H1 (cell line): Measurements from ENCODE around the gene SGK1. TPM values are rescaled to one million over a fixed set of nuclear protein-coding genes. Genes with fewer than 3 reads are reported as not detected.

ENCODE experiments used
- CTCF ChIA-PET: fragments of 300-600 bp; sonication (Branson Sonifier 250); formaldehyde crosslinking; loops from one replicate; lab custom pipeline; 2021; ENCODE audit not compliant: partially characterized antibody; lab: Charles Lee
- POLR2A ChIA-PET: fragments of 300-600 bp; sonication (Branson Sonifier 250); formaldehyde crosslinking; loops from one replicate; lab custom pipeline; 2021; ENCODE audit warnings: inconsistent platforms; ENCODE audit not compliant: partially characterized antibody; lab: Charles Lee
- DNase-seq, 2 experiments: peaks; one replicate each; pipeline versions ENCODE4 v3.0.0 to v3.0.0-alpha.2; 2010 to 2022; ENCODE audit warnings: low spot score in 2 of 2, low read depth in 1 of 2, mixed read lengths in 1 of 2
- FAIRE-seq: peaks from 2 replicates; lab custom pipeline; 2011; peaks lifted over from hg19 to GRCh38; lab: Jason Lieb, UNC
- H2AFZ ChIP-seq: 2 replicates; pipeline ENCODE4 v1.8.1; 2012; ENCODE audit warnings: low read length, inconsistent platforms
- H2AK5ac ChIP-seq: 2 replicates; pipeline ENCODE4 v1.6.1; 2013; ENCODE audit warnings: low read depth, low read length
- H2BK120ac ChIP-seq: replicated peaks from 2 replicates; pipeline ENCODE3; 2013; ENCODE audit warnings: low read depth, low read length, inconsistent platforms
- H2BK12ac ChIP-seq: 2 replicates; pipeline ENCODE4 v1.6.1; 2013; ENCODE audit warnings: low read depth, low read length
- H2BK15ac ChIP-seq: 2 replicates; pipeline ENCODE4 v1.6.1; 2013; ENCODE audit warnings: low read length
- H2BK20ac ChIP-seq: 2 replicates; pipeline ENCODE4 v1.6.1; 2013; ENCODE audit warnings: low read length
- H2BK5ac ChIP-seq: 2 replicates; pipeline ENCODE4 v1.6.1; 2013; ENCODE audit warnings: low read depth, low read length
- H3K14ac ChIP-seq: 2 replicates; pipeline ENCODE4 v1.6.1; 2013; ENCODE audit warnings: inconsistent platforms; ENCODE audit not compliant: insufficient read length
- H3K18ac ChIP-seq: 2 replicates; pipeline ENCODE4 v1.6.1; 2013; ENCODE audit warnings: low read length; ENCODE audit errors: extremely low read depth
- H3K23ac ChIP-seq: 2 replicates; pipeline ENCODE4 v1.6.1; 2013; ENCODE audit warnings: inconsistent platforms; ENCODE audit not compliant: insufficient read length
- H3K23me2 ChIP-seq: 2 replicates; pipeline ENCODE4 v1.6.1; 2013; ENCODE audit warnings: low read depth, low read length
- H3K27ac ChIP-seq: 2 replicates; pipeline ENCODE4 v1.6.1; 2011; ENCODE audit warnings: low read depth, low read length, inconsistent platforms
- H3K27me3 ChIP-seq, 4 experiments: replicated peaks in 1 of 4; 1 replicate in 1 of 4; 2 replicates in 3 of 4; pipeline versions ENCODE4 v1.6.1 to v1.8.1; 2011 to 2013; ENCODE audit warnings: low read length in 3 of 4, mild to moderate bottlenecking in 3 of 4, inconsistent platforms in 2 of 4, mixed read lengths in 2 of 4, moderate library complexity in 1 of 4; ENCODE audit not compliant: control insufficient read depth in 3 of 4, insufficient read depth in 3 of 4; ENCODE audit errors: extremely low read depth in 1 of 4
- H3K36me3 ChIP-seq, 4 experiments: 2 replicates each; pipeline versions ENCODE4 v1.6.1 to v1.8.1; 2011 to 2013; ENCODE audit warnings: mild to moderate bottlenecking in 4 of 4, low read length in 3 of 4, moderate library complexity in 2 of 4, control low read depth in 1 of 4, inconsistent platforms in 1 of 4; ENCODE audit not compliant: insufficient read depth in 4 of 4, control insufficient read depth in 2 of 4
- H3K4ac ChIP-seq: replicated peaks from 2 replicates; pipeline ENCODE3; 2013; ENCODE audit warnings: low read length, low read depth, mixed read lengths, inconsistent platforms; ENCODE audit not compliant: insufficient read length
- H3K4me1 ChIP-seq, 4 experiments: replicated peaks in 1 of 4; 1 replicate in 1 of 4; 2 replicates in 3 of 4; pipeline versions ENCODE4 v1.6.1 to v1.8.1; 2011 to 2013; ENCODE audit warnings: low read length in 3 of 4, inconsistent platforms in 2 of 4, mixed read lengths in 1 of 4; ENCODE audit not compliant: insufficient read depth in 4 of 4, control insufficient read depth in 3 of 4
- H3K4me2 ChIP-seq, 2 experiments: 2 replicates each; pipeline versions ENCODE4 v1.6.1 to v1.8.1; 2011 to 2013; ENCODE audit warnings: low read depth in 2 of 2, low read length in 2 of 2, control low read depth in 1 of 2, inconsistent platforms in 1 of 2, mild to moderate bottlenecking in 1 of 2; ENCODE audit not compliant: insufficient read depth in 1 of 2
- H3K4me3 ChIP-seq, 4 experiments: fragments of 200-600, 300-600 bp in 1 of 4; sonication (generic), shearing (Covaris generic), sonication (Bioruptor Twin) in 1 of 4; 2 replicates each; pipeline versions ENCODE4 v1.5.1 to v1.8.1; 2011 to 2016; ENCODE audit warnings: low read length in 4 of 4, low read depth in 3 of 4, control low read depth in 2 of 4, inconsistent platforms in 2 of 4, mild to moderate bottlenecking in 2 of 4, mixed read lengths in 1 of 4, moderate library complexity in 1 of 4; ENCODE audit not compliant: insufficient read depth in 2 of 4; ENCODE audit errors: extremely low read depth in 1 of 4
- H3K56ac ChIP-seq: replicated peaks from 2 replicates; pipeline ENCODE3; 2013; ENCODE audit warnings: low read depth, mild to moderate bottlenecking, mixed read lengths, low read length, inconsistent platforms; ENCODE audit not compliant: insufficient read length
- H3K79me1 ChIP-seq: 2 replicates; pipeline ENCODE4 v1.6.1; 2013; ENCODE audit warnings: low read depth, low read length, control low read depth
- H3K79me2 ChIP-seq, 2 experiments: 2 replicates each; pipeline versions ENCODE4 v1.6.1 to v1.8.1; 2012 to 2013; ENCODE audit warnings: low read length in 2 of 2, mild to moderate bottlenecking in 2 of 2, inconsistent platforms in 1 of 2; ENCODE audit not compliant: insufficient read depth in 2 of 2, control insufficient read depth in 1 of 2
- H3K9ac ChIP-seq, 4 experiments: replicated peaks in 1 of 4; 1 replicate in 1 of 4; 2 replicates in 3 of 4; pipeline versions ENCODE4 v1.6.1 to v1.8.1; 2011 to 2013; ENCODE audit warnings: low read depth in 3 of 4, low read length in 3 of 4, control low read depth in 2 of 4, mild to moderate bottlenecking in 2 of 4, moderate library complexity in 2 of 4, inconsistent platforms in 1 of 4; ENCODE audit errors: extremely low read depth in 1 of 4
- H3K9me3 ChIP-seq, 2 experiments: 2 replicates each; pipeline versions ENCODE4 v1.6.1 to v1.8.1; 2012 to 2013; ENCODE audit warnings: mild to moderate bottlenecking in 2 of 2, moderate library complexity in 2 of 2, control low read depth in 1 of 2, inconsistent platforms in 1 of 2, low read depth in 1 of 2, low read length in 1 of 2, mixed read lengths in 1 of 2; ENCODE audit not compliant: insufficient read depth in 2 of 2
- H4K20me1 ChIP-seq, 2 experiments: replicated peaks in 1 of 2; 2 replicates each; pipeline versions ENCODE3 to v1.8.1; 2011 to 2013; ENCODE audit warnings: inconsistent platforms in 2 of 2, low read length in 2 of 2, mild to moderate bottlenecking in 1 of 2; ENCODE audit not compliant: insufficient read depth in 2 of 2, control insufficient read depth in 1 of 2
- H4K5ac ChIP-seq: 2 replicates; pipeline ENCODE4 v1.6.1; 2013; ENCODE audit warnings: low read length, low read depth, mixed read lengths, inconsistent platforms; ENCODE audit not compliant: insufficient read length
- H4K8ac ChIP-seq: 2 replicates; pipeline ENCODE4 v1.8.0; 2013; ENCODE audit warnings: mild to moderate bottlenecking, moderate library complexity, low read length, inconsistent platforms; ENCODE audit not compliant: insufficient read depth; ENCODE audit errors: extremely low read depth
- H4K91ac ChIP-seq: replicated peaks from 2 replicates; pipeline ENCODE3; 2013; ENCODE audit warnings: low read length, mixed read lengths, inconsistent platforms; ENCODE audit not compliant: insufficient read length
- CEBPB ChIP-seq: IDR thresholded peaks from 2 replicates; pipeline ENCODE4 v1.6.1; 2012; ENCODE audit warnings: low read depth, low read length
- CTBP2 ChIP-seq: IDR thresholded peaks from 2 replicates; pipeline ENCODE4 v1.7.0; 2011; ENCODE audit warnings: borderline replicate concordance, mild to moderate bottlenecking, moderate library complexity, mixed read lengths, low read length; ENCODE audit not compliant: insufficient read depth, insufficient read length
- HDAC2 ChIP-seq, 2 experiments: fragments of 300-600 bp in 1 of 2; sonication (generic) in 1 of 2; IDR thresholded peaks; 2 replicates each; pipeline ENCODE4 v1.6.1; 2011 to 2012; ENCODE audit warnings: low read depth in 2 of 2, low read length in 2 of 2, mild to moderate bottlenecking in 2 of 2, moderate library complexity in 2 of 2, borderline replicate concordance in 1 of 2, inconsistent platforms in 1 of 2
- JUND ChIP-seq: IDR thresholded peaks from 2 replicates; pipeline ENCODE4 v1.6.1; 2011; ENCODE audit warnings: mild to moderate bottlenecking, improper control_type of control experiment, low read length
- KDM5A ChIP-seq: fragments of 200-600 bp; IDR thresholded peaks from 2 replicates; pipeline ENCODE4 v1.7.1; 2012; ENCODE audit warnings: mild to moderate bottlenecking, low read length, inconsistent platforms, mixed read lengths
- RBBP5 ChIP-seq: IDR thresholded peaks from 2 replicates; pipeline ENCODE4 v1.7.1; 2012; ENCODE audit warnings: low read depth, mild to moderate bottlenecking, inconsistent platforms, low read length, moderate library complexity, borderline replicate concordance
- RFX5 ChIP-seq: IDR thresholded peaks from 2 replicates; pipeline ENCODE4 v1.6.1; 2011; ENCODE audit warnings: low read depth, low read length, improper control_type of control experiment, borderline replicate concordance
- WGBS, 2 experiments: shearing (Covaris generic) in 1 of 2; methylation state at CpG; one replicate each; pipeline versions ENCODE4 v1.1.6 to v1.1.7; 2013 to 2015; ENCODE audit warnings: low lambda C conversion rate in 2 of 2, mixed read lengths in 2 of 2, inconsistent platforms in 1 of 2, low coverage in 1 of 2, missing lambda C conversion rate in 1 of 2; ENCODE audit not compliant: insufficient replicate concordance in 2 of 2, insufficient coverage in 1 of 2, insufficient read length in 1 of 2; ENCODE audit errors: extremely low coverage in 1 of 2, missing lambda C conversion rate in 1 of 2; 5-methylcytosine and 5-hydroxymethylcytosine counted together
- polyA plus RNA-seq, 7 experiments: library from polyadenylated mRNA; depleted of rRNA in 3 of 7; stranded (reverse) in 5 of 7; unstranded in 2 of 7; fragments of >200 nt in 5 of 7; fragments of 200-250 nt in 2 of 7; gene quantifications; 1 replicate in 5 of 7; 2 replicates in 1 of 7; 4 replicates in 1 of 7; pipeline versions ENCODE4 v1.2.1 to v1.2.3, GENCODE V29; 2011 to 2013; ENCODE audit warnings: missing spikeins in 2 of 7, mixed read lengths in 2 of 7
- total RNA-seq: library from RNA; stranded (reverse); fragmentation: NEBNext Ultra II Directional; extraction: Animal tissue kit (Norgen Biotek cat#: 25700); gene quantifications from 2 replicates; pipeline ENCODE4 v1.2.1, GENCODE V29; 2021
- TF ChIP-seq, protein P1 (sequence below): IDR thresholded peaks from 2 replicates; pipeline ENCODE4 v1.6.1; 2012; ENCODE audit warnings: inconsistent platforms

SGK1 gene
- total and polyA plus RNA-seq, 2 of the 8 experiments (the other 6 are each of a cell fraction or from before 2014, with no cell fraction given) = 14.5 to 18.4 TPM

DNA sequence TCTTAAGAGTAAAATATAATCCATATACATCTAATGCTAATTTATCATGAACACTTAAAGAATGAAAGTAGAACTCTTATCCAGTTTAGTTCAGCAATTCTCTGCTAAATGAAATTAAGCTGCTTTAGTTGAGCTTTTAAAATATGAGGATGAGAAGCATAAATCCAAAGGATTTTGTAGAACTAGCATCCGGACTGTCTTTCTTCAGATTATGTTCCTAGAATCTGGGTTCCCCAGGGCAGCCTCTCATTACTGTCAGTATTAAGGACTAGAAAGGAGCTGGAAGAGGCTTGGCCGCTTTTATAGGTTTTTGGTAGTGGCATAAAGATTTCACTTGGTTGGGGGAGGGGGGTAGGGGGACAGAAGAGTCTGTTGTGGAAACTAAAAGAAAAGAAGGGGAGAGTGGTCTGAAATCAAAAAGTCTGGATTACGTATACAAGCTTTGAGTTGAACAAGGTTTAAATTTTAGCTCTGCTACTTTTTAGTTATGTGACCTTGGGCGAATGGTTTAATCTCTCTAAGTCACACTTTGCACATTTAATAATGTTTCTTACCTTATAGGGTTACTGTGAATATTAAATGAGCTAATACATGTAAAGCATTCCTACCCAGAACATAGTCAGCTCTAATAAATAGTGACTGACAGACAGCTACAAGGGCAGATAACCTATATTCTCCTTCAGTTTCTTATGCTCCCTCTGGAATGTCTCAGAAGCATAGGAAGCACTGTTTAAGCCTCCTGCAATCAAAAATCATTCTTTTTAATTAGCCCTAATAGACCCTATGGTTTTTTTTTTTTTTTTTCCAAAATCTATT lies 3.7 kb downstream of the SGK1 start:
- no peaks in the 10 kb centered on the region for H3K79me1 ChIP-seq
- CTCF ChIA-PET = interaction anchor here (0.6 to 1.3 kb wide), 4 partner anchors 14 to 327 kb away, joined by 3 to 4 read pairs (median 4); no protein-coding TSS in a partner anchor
- H3K4me1 ChIP-seq = peaks cover 5 to 15% (median 11%) of the 10 kb centered on the region in 4 experiments; a peak in 5 of 7 replicates
- H2BK5ac ChIP-seq = no peak overlapping the region
- no peak overlapping the region for H3K18ac ChIP-seq
- no peak overlapping the region for H3K56ac ChIP-seq
- peaks cover 10% of the 10 kb centered on the region for H3K23me2 ChIP-seq
- H2BK120ac ChIP-seq = no peak overlapping the region
- H3K36me3 ChIP-seq = no peaks in the 10 kb centered on the region
- H2AFZ ChIP-seq = no peak overlapping the region
- no peak overlapping the region for H2BK15ac ChIP-seq
- no peaks in the 10 kb centered on the region for H3K9me3 ChIP-seq
- no peak overlapping the region for H2BK20ac ChIP-seq
- H3K23ac ChIP-seq = no peak overlapping the region
- H3K14ac ChIP-seq = no peak overlapping the region
- H4K8ac ChIP-seq = no peak overlapping the region
- FAIRE-seq (no peak), DNase-seq (no peak)
- 86% methylated on average over 4 of the region's 4 CpGs; no CpG with 5 or more reads in 1 of the 2 experiments for WGBS, 2 experiments
- H4K5ac ChIP-seq = no peak overlapping the region
- no peak overlapping the region for H3K27ac ChIP-seq
- POLR2A ChIA-PET = interaction anchor here (0.7 kb wide), 1 partner anchor 17 kb away, joined by 4 read pairs; no protein-coding TSS in a partner anchor
- H4K20me1 ChIP-seq = no peaks in the 10 kb centered on the region
- H3K9ac ChIP-seq = no peak overlapping the region
- H3K4me3 ChIP-seq = no peak overlapping the region
- H3K4ac ChIP-seq = no peak overlapping the region
- H3K27me3 ChIP-seq = 0 out of 7 replicates have a peak, but pooled peaks cover 0 to 2% (median 0%) of the 10 kb centered on the region in 4 experiments
- H3K4me2 ChIP-seq = no peak overlapping the region
- H3K79me2 ChIP-seq = no peaks in the 10 kb centered on the region
- H4K91ac ChIP-seq = no peak overlapping the region
- H2BK12ac ChIP-seq = no peak overlapping the region
- H2AK5ac ChIP-seq = no peak overlapping the region
- TF ChIP-seq CTBP2 (no peak), RFX5 (no peak), CEBPB (no peak), HDAC2 (IDR thresholded peaks at IDR 0.05; ENCODE audit: borderline replicate concordance in 1 of 2, low read depth in 2 of 2, low read length in 2 of 2) (no peak), RBBP5 (no peak), KDM5A (no peak), JUND (no peak)
- TF ChIP-seq, protein P1, sequence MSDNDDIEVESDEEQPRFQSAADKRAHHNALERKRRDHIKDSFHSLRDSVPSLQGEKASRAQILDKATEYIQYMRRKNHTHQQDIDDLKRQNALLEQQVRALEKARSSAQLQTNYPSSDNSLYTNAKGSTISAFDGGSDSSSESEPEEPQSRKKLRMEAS = no peak
